Fibroblast of lung (primary cell): ENCODE data around the gene TNFAIP2. TPM values are rescaled to one million over a fixed set of nuclear protein-coding genes. Genes with fewer than 3 reads are reported as not detected.

Experiments used
- DNase-seq, 2 donors: peaks; one replicate each; pipeline versions ENCODE4 v3.0.0 to v3.0.0-alpha.2; 2010; ENCODE audit warnings: low read depth in 2 of 2
- H2AFZ ChIP-seq: 2 replicates; pipeline ENCODE4 v1.5.1; 2012; ENCODE audit warnings: low read length, control low read depth, inconsistent platforms
- H3K27ac ChIP-seq: 2 replicates; pipeline ENCODE4 v1.5.1; 2011; ENCODE audit warnings: low read length, control low read depth; ENCODE audit not compliant: insufficient read depth
- H3K27me3 ChIP-seq: 2 replicates; pipeline ENCODE4 v1.5.1; 2011; ENCODE audit warnings: mild to moderate bottlenecking, low read length; ENCODE audit not compliant: control insufficient read depth, insufficient read depth
- H3K36me3 ChIP-seq: 2 replicates; pipeline ENCODE4 v1.5.1; 2011; ENCODE audit warnings: low read length; ENCODE audit not compliant: control insufficient read depth, insufficient read depth
- H3K4me1 ChIP-seq: 2 replicates; pipeline ENCODE4 v1.5.1; 2011; ENCODE audit warnings: low read length; ENCODE audit not compliant: control insufficient read depth, insufficient read depth; ENCODE audit errors: extremely low read depth
- H3K4me2 ChIP-seq: 2 replicates; pipeline ENCODE4 v1.5.1; 2011; ENCODE audit warnings: low read length, control low read depth; ENCODE audit not compliant: insufficient read depth; ENCODE audit errors: extremely low read depth
- H3K4me3 ChIP-seq, 4 experiments: fragments of 200-600 bp in 1 of 4; sonication (generic) in 1 of 4; replicated peaks in 1 of 4; 2 replicates each; pipeline ENCODE4 v1.5.1; 2011 to 2016; ENCODE audit warnings: low read length in 4 of 4, low read depth in 3 of 4, mild to moderate bottlenecking in 3 of 4, control low read depth in 2 of 4, inconsistent platforms in 1 of 4, mixed read lengths in 1 of 4; ENCODE audit not compliant: insufficient read depth in 1 of 4; ENCODE audit errors: control extremely low read depth in 1 of 4
- H3K79me2 ChIP-seq: 2 replicates; pipeline ENCODE4 v1.5.1; 2012; ENCODE audit warnings: mild to moderate bottlenecking, low read length, inconsistent platforms; ENCODE audit not compliant: control insufficient read depth, insufficient read depth
- H3K9ac ChIP-seq: 2 replicates; pipeline ENCODE4 v1.5.1; 2011; ENCODE audit warnings: mild to moderate bottlenecking, low read length, control low read depth; ENCODE audit not compliant: insufficient read depth
- H3K9me3 ChIP-seq: 2 replicates; pipeline ENCODE4 v1.5.1; 2012; ENCODE audit warnings: low read depth, low read length; ENCODE audit not compliant: control insufficient read depth, insufficient read depth
- H4K20me1 ChIP-seq: 2 replicates; pipeline ENCODE4 v1.5.1; 2011; ENCODE audit warnings: low read length; ENCODE audit not compliant: control insufficient read depth, insufficient read depth; ENCODE audit errors: extremely low read depth
- EZH2 ChIP-seq: IDR thresholded peaks from 2 replicates; pipeline ENCODE4 v1.5.1; 2012; ENCODE audit warnings: low read length, control low read depth, mild to moderate bottlenecking; ENCODE audit errors: missing control alignments
- polyA minus RNA-seq: library from RNA; depleted of rRNA, polyadenylated mRNA; stranded (reverse); fragments of >200 nt; gene quantifications from 2 replicates; pipeline ENCODE4 v1.2.3, GENCODE V29; 2011; ENCODE audit warnings: low replicate concordance
- polyA plus RNA-seq, 2 donors: library from polyadenylated mRNA; depleted of rRNA in 1 of 2; stranded (reverse) in 1 of 2; unstranded in 1 of 2; fragments of >200 nt; gene quantifications; 2 replicates each; pipeline ENCODE4 v1.2.1, GENCODE V29; 2011 to 2012; ENCODE audit warnings: missing spikeins in 1 of 2
- total RNA-seq: library from RNA; depleted of rRNA; stranded (reverse); fragments of >200 nt; gene quantifications from 2 replicates; pipeline ENCODE4 v1.2.1, GENCODE V29; 2014
- TF ChIP-seq, protein P1 (sequence below), 2 donors: IDR thresholded peaks in 1 of 2; conservative IDR thresholded peaks in 1 of 2; 1 replicate in 1 of 2; 2 replicates in 1 of 2; pipeline ENCODE4 v1.5.1; 2011 to 2012; ENCODE audit warnings: low read length in 2 of 2, control low read depth in 1 of 2, inconsistent platforms in 1 of 2, low read depth in 1 of 2, mild to moderate bottlenecking in 1 of 2

Gene TNFAIP2
- 102 and 139 TPM in 2 replicates for total RNA-seq
- polyA plus RNA-seq = 31.6 and 71.5 TPM in 2 replicates
- 38.4 and 86.3 TPM in 2 replicates for polyA plus RNA-seq (2012)
- 91.2 and 178 TPM in 2 replicates for polyA minus RNA-seq

DNA sequence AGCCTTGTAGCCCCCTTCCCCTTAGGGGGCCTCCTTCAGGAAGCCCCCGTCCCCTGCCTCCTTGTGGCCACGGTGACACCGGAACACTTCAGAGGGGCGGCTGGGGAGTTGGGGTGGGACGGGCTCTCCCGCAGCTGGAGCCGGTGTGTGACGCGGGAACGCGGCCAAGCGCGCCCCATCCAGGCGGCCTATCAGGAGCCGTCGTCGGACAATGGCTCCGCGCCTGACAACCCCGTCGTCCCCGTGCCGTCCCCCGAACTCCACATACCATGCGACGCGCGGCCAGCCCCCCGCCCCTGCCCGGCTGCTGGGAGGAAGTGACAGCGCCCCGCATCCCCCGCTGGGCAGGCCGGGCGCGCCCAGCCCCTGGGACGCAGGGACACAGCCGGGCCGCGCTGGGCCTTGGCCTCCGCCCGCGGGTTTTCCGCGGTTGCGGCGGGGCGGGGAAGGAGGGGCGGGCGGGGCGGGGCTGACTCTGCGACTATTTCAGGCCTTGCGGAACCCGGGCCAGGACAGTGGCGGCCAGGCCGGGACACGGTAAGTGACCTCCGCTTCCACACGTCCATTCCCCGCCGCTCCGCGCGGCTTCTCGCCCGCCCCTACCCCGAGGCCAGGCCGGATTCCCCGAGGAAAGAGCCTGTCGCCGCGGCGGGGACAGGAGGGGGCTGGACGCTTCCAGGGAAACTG is at the start of gene TNFAIP2:
Gene TNFAIP2 (plus strand): TSS at position 515 of the 687 bp plus-strand sequence. CDS start 2,997 bp downstream, outside the sequence.
- peaks cover 11% of the 10 kb centered on the region for H3K36me3 ChIP-seq
- TF ChIP-seq EZH2 = no peak
- TF ChIP-seq, protein P1, sequence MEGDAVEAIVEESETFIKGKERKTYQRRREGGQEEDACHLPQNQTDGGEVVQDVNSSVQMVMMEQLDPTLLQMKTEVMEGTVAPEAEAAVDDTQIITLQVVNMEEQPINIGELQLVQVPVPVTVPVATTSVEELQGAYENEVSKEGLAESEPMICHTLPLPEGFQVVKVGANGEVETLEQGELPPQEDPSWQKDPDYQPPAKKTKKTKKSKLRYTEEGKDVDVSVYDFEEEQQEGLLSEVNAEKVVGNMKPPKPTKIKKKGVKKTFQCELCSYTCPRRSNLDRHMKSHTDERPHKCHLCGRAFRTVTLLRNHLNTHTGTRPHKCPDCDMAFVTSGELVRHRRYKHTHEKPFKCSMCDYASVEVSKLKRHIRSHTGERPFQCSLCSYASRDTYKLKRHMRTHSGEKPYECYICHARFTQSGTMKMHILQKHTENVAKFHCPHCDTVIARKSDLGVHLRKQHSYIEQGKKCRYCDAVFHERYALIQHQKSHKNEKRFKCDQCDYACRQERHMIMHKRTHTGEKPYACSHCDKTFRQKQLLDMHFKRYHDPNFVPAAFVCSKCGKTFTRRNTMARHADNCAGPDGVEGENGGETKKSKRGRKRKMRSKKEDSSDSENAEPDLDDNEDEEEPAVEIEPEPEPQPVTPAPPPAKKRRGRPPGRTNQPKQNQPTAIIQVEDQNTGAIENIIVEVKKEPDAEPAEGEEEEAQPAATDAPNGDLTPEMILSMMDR (conservative IDR thresholded peaks at IDR 0.05 in 1 of 2, IDR thresholded peaks at IDR 0.05 in 1 of 2; ENCODE audit: low read depth in 1 of 2, low read length in 2 of 2) = no peak
- H2AFZ ChIP-seq = no peak within 1 kb of the TSS
- no peaks in the 10 kb centered on the region for H4K20me1 ChIP-seq
- peaks cover 30% of the 10 kb centered on the region for H3K4me1 ChIP-seq
- peak within 1 kb of the TSS; percentile 84 for H3K4me2 ChIP-seq
- peaks cover 10% of the 10 kb centered on the region for H3K79me2 ChIP-seq
- peak within 1 kb of the TSS; percentile 28 to 72 (median 43) for H3K4me3 ChIP-seq
- peak within 1 kb of the TSS; percentile 67 for H3K9ac ChIP-seq
- H3K27ac ChIP-seq = peak within 1 kb of the TSS; percentile 50
- no peak for DNase-seq
- H3K27me3 ChIP-seq = no peaks in the 10 kb centered on the region
- H3K9me3 ChIP-seq = no peaks in the 10 kb centered on the region

GRCh38 chr14:103073876-103074728 is 49.2 kb upstream of the TNFAIP2 start:
- Histone ChIP-seq H4K20me1 (no peaks in the 10 kb centered on the region), H3K4me2 (no peak overlapping the region), H3K79me2 (no peaks in the 10 kb centered on the region), H2AFZ (no peak overlapping the region), H3K27me3 (no peaks in the 10 kb centered on the region), H3K9ac (no peak overlapping the region), H3K27ac (no peak overlapping the region), H3K36me3 (no peaks in the 10 kb centered on the region), H3K9me3 (no peaks in the 10 kb centered on the region), H3K4me3 (no peak overlapping the region), H3K4me1 (peaks cover 4% of the 10 kb centered on the region)
- TF ChIP-seq, protein P1 (conservative IDR thresholded peaks at IDR 0.05 in 1 of 2, IDR thresholded peaks at IDR 0.05 in 1 of 2; ENCODE audit: low read depth in 1 of 2, low read length in 2 of 2) = no peak
- TF ChIP-seq EZH2 = no peak
- no peak for DNase-seq

DNA sequence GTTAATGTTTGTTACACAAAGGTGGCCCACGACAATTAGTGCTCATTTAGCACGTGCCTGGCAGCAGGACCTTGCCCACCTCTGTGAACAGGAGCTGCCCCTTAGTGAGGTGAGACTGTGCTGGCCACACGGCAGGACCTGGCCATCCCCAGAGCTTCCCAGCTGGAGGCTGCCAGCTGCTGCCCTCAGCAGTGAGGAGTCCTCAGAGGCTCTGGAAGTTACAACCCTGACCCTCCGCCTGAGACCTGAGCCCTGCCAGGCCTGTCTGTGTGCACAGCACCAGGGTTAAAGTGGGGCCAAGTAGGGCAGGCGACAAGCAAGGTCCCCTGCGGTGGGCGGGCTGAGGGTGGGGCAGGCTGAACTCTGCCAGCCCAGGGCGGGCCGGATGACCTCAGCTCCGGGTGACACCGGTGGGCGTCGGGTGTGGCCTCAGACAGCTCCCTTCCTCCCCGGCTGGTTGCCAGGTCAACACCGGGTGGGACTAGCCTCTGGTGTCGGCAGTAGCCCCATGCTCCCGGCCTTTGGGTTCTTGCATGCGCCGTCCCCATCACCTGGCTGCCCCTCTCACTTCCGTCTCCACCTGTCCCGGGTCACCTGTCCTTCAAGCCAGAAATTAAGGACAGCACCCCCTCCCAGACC is 48.4 kb upstream of the TNFAIP2 start:
- Histone ChIP-seq H3K4me1 (peaks cover 4% of the 10 kb centered on the region), H3K79me2 (no peaks in the 10 kb centered on the region), H3K27me3 (no peaks in the 10 kb centered on the region), H3K27ac (no peak overlapping the region), H3K4me2 (peak overlapping the region; percentile 87), H3K9me3 (no peaks in the 10 kb centered on the region), H3K4me3 (peak overlapping the region in 3 of 4 experiments; percentile 44 to 59 (median 45)), H3K9ac (no peak overlapping the region), H3K36me3 (no peaks in the 10 kb centered on the region), H4K20me1 (no peaks in the 10 kb centered on the region), H2AFZ (no peak overlapping the region)
- DNase-seq = no peak
- TF ChIP-seq, protein P1 (conservative IDR thresholded peaks at IDR 0.05 in 1 of 2, IDR thresholded peaks at IDR 0.05 in 1 of 2; ENCODE audit: low read depth in 1 of 2, low read length in 2 of 2) = no peak
- no peak for TF ChIP-seq EZH2
